GM10847 (cell line): ENCODE measurements around the gene DCUN1D2.

Experiments used
- POLR2A ChIP-seq: IDR thresholded peaks from 2 replicates; pipeline ENCODE4 v1.6.1; 2011; ENCODE audit not compliant: insufficient read length; ENCODE audit errors: extremely low read depth

DCUN1D2 gene

GRCh38 chr13:113427562-113428468 lies 62.7 kb downstream of the DCUN1D2 start:
- no peak for TF ChIP-seq POLR2A

DNA sequence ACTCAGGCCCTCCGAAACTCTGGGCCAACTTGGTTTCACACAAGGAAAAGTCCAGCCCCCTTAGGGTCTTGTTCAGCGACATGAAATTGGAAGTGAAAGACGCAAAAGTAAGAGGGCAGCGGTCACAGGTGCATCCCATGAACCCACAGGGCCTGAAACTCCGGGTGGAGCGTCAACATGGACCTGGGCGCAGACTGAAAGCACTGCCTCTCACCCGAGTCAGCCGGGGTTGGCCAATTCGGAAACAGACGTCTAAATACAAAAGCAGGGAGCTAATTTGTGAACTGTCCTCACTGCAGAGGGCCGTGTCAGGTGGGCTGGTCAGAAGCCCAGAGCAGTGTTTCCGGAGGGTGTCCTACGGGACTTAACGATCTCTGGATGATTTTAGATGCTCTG lies 63.9 kb downstream of the DCUN1D2 start:
- TF ChIP-seq POLR2A: no peak

DNA sequence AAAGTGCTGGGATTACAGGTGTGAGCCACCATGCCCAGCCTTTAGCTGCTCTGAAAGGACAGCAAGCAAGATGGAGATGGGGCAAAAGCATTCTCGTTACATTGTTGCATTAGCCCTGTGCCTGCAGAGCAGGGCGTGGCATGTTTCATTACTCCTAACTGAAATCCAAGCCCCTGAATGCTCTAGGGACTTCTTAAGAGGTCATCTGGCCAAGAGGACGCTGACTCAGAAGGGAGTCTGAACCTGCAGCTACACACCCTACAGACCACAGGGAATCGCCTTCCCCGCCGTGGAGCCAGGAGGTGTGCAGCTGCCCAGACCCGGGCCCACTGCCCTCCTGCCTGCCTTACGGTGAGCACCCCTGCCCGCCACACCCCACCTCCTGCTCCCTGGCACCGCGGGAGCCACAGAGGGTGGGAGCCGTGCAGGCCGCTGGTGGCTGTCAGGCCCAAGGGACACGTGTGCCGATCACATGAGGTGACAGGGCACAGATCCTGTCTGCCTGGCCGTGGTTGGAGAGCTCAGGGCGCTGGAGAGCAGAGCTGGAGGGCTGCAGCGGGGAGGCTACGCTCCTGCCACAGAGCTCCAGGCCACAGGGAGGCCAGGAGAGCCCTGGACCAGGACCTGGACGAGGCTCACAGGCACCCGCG lies 64.4 kb downstream of the DCUN1D2 start:
- no peak for TF ChIP-seq POLR2A

GRCh38 chr13:113423520-113424163 lies 66.9 kb downstream of the DCUN1D2 start:
- TF ChIP-seq POLR2A: no peak

DNA sequence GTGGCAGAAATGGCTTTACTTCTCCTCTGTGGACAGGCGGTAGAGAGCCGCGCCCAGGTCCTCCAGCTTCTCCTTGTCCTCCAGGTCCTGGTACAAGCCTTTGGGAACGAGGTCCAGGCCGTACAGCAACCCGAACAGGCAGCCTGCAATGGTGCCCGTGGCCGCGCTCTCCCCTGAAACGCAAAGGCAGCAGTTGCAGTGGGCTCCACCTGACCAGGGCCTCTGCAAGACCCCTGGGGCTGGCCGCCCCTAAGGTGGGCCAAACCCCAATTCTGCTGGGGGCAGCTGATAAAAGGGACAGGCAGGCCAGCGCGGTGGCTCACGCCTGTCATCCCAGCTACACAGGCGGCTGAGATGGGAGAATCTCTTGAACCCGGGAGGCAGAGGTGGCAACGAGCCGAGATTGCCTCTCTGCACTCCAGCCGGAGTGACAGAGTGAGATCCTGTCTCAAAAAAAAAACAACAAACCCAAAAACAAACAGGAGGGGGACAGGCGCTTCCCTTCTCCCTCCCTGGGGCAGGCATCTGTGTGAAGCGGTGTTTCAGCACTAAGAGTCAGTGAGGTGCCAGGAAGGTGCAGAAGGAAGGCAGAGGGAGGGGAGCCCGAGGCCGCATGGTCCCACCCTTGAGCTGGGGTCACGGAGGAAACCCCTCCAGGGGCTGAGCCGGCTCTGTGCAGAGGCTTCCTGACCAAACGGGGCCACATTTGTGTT lies 67.5 kb downstream of the DCUN1D2 start:
- no peak for TF ChIP-seq POLR2A

- no peak for TF ChIP-seq POLR2A
Measured at GRCh38 chr13:113421673-113422270, 68.7 kb downstream of the DCUN1D2 start.

- no peak for TF ChIP-seq POLR2A
Measured at GRCh38 chr13:113420833-113421600, 69.5 kb downstream of the DCUN1D2 start.

DNA sequence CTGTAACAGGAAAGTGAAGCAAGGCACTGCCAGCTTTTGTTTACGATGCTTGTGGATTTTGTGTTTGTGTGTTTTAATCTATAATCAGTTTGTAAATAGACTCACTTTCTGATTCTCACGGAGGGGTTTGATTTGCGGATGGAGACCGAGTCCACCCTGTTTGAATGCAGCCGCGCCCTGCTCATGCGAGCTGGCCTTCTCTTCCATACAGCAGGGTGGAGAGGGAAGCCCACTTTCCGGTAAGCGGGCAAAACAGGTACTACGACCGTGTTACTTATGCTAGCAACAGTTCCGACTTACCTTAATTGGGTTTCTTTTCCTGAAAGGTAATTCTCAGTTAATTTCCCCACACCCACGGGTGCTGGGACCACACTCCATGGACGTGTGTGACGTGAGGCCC lies 70.3 kb downstream of the DCUN1D2 start:
- TF ChIP-seq POLR2A: no peak

DNA sequence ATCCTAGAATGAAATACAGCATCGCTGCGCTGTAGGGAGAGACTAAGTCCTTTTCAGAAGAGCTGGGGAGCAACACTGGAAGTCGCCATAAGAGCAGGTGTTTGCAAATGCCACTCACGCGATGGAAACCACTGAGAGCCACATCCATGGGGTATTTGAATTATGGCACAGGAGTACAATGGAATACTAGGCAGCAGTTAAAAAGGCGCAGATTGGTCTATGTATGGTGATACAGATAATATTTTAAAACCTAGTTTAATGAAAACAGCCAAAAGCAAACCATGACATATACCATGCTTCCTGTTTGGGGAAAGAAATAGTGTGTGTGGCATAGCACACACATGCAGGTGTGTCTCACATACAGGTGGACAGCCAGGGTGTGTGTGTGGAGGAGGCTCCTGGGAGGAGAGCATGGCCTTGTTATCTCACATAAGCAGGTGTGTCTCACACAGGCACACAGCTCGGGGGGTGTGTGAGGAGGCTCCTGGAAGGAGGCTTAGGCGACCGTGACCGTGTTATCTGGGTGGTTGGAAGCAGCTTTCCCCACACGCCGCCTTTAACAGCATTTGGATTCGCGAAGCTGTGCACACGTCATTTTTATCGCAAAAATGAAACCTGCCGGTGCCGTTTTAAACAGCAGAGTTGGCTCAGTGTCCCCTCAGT lies 70.8 kb downstream of the DCUN1D2 start:
- no peak for TF ChIP-seq POLR2A

GRCh38 chr13:113418722-113419049 lies 71.8 kb downstream of the DCUN1D2 start:
- TF ChIP-seq POLR2A: no peak

- no peak for TF ChIP-seq POLR2A
Measured at GRCh38 chr13:113417836-113418721, 72.4 kb downstream of the DCUN1D2 start.

DNA sequence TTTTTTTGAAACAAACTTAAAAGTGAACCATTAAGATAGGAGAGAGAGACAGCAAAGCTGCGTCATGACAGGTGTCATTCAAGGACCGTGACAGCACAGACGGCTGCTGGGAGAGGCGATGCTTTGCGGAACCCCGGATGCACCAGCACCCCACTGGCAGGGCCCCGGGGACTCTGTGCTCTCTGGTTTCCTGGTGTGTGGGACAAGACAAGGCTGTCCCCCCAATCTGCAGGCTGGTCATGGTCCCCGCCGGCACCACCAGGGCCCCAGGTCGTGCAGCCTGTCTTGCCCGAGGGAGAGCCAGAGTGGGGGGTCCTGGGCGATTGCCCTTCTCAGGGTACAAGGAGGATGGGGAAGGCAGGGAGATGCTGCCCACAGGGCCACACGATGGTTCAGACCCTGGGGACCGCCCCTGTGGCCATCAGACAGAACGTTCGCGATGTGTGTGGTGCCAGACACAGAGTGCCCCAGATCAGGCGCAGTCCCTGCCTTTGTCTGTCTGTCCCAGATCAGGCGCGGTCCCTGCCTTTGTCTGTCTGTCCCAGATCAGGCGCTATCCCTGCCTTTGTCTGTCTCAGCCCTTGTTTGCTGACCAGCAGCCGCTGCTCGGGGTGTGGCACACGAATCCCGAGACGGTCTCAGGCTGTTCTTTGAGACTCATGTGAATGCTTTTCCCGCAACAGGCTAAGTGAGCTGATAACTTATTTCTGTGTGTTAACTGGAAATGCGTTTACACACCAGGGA lies 73.3 kb downstream of the DCUN1D2 start:
- no peak for TF ChIP-seq POLR2A
